ENCODE data around the gene RRP8.
A peak's percentile ranks its signal among the peaks of the same experiment; 100 is the strongest.

RRP8 gene

GRCh38 chr11:6632116-6633073 lies 29.0 kb upstream of the RRP8 start:
- no peak for DNase-seq (ENCODE audit: low read depth in 2 of 2)

- DNase-seq (ENCODE audit: low read depth in 2 of 2) = no peak
Observed at GRCh38 chr11:6631361-6631890, 28.0 kb upstream of the RRP8 start.

- no peak for DNase-seq (ENCODE audit: low read depth in 2 of 2)
Observed at GRCh38 chr11:6630632-6631291, 27.3 kb upstream of the RRP8 start.

GRCh38 chr11:6629892-6630631 lies 26.6 kb upstream of the RRP8 start:
- no peak for DNase-seq (ENCODE audit: low read depth in 2 of 2)

- DNase-seq (ENCODE audit: low read depth in 2 of 2) = no peak
Observed at GRCh38 chr11:6629573-6629891, 26.1 kb upstream of the RRP8 start.

DNA sequence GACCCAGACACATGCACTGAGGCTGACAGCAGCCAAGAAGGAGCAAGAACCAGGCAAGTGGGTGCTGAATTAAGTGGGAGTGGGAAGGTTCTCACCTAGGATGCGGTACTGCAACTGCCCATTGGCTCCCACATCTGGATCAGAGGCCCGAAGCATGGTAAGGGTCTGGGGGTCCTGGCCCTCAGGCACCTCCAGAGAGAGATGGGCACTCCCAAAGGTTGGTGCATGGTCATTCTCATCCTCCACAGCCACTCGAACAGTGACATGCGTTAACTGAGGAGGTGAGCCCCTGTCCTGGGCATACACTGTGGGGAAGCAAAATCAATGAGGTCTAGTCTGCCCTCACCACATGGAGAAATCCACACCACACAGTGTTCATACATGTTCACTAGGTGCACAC lies 25.1 kb upstream of the RRP8 start:
- DNase-seq (ENCODE audit: low read depth in 2 of 2) = no peak

- no peak for DNase-seq (ENCODE audit: low read depth in 2 of 2)
Observed at GRCh38 chr11:6627762-6628241, 24.4 kb upstream of the RRP8 start.

DNA sequence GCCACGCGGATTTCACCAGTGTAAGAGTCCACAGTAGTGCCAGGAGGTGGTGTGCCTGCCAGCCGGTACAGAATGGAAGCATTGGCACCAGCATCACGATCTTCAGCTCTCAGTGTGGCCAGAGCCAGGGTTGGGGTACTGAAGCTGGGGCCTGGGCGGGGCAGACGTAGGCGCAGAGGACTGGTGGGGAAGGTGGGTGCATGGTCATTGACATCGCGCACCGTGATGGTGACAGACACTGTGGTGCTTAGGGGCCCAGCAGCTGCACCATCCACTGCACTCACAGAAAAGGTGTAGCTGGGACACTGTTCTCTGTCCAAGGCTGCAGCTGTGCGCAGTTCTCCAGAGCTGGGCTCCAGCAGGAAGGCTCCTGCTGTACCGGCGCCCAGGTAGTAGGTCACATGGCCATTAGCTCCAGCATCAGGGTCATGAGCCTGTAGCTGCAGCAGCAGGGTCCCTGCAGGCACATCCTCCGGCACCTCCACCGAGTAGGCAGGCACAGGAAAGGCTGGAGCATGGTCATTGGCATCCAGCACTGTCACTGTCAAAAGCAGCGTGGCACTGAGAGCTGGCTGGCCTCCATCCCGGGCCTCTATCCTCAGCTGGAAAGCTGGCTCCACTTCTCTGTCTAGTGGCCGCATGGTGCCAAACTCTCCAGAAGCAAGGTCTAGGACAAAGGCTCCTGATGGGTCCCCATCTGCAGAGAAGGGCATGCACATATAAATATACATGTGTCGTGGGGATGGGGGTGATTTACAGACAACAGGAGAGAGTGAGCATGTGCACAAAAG lies 23.8 kb upstream of the RRP8 start:
- no peak for DNase-seq (ENCODE audit: low read depth in 2 of 2)

DNA sequence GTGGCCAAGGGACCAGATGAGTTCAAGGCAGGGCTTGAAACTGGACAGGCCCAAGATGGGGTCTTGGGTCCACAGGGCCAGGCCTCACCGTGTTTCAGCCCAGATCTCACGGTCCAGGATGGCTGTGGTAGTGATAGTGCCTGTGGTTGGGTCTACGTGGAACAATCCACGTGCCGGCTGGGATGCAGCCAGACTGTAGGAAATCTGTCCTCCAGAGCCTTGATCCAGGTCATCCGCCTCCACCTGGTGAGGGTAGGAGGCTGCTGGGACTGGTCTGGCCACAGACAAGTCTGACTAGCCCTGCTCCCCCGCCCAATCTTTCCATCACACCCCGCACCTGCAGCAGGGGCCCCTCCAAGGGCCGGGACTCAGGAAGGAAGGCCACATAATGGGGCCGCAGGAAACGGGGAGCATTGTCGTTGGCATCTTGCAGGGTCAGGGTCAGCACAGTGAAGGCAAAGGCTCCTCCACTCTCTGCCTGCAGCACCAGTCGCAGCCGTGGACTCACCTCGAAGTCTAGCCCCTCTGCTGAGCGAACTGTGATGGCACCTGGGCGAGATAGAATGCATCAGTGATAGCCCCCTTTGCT lies 22.5 kb upstream of the RRP8 start:
- DNase-seq (ENCODE audit: low read depth in 2 of 2) = no peak

DNA sequence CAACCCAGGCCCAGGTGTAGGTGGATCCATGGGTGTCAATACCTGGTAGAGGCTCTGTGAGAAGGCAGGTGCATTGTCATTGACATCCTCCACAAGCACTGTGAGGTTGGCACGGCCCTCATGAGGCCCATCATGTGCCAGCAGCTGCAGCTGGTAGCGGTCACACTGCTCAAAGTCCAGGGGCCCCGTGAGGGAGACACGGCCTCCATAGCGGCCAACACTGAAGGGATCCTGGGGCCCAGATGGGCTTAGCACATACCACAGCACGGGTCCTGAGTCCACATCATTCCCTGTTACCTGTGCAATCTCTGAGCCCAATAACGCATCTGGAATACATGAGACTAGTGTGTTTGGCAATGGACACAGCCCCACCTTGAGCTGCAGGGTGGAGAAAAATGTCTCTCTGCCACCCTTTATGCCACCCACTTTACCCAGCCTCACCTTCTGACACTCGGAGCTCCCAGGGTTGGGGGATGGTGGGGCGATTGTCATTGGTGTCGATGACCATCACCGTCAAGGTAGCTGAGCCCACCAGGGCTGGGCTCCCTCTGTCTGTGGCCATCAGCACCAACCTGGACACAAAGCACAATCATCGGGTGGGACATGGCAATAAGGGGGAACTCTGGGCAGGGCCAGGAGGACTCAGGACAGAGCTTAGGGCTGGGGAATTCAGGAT lies 21.9 kb upstream of the RRP8 start:
- DNase-seq (ENCODE audit: low read depth in 2 of 2) = no peak

GRCh38 chr11:6623391-6624363 lies 20.3 kb upstream of the RRP8 start:
- DNase-seq (ENCODE audit: low read depth in 2 of 2) = no peak

GRCh38 chr11:6622261-6623171 lies 19.1 kb upstream of the RRP8 start:
- DNase-seq (ENCODE audit: low read depth in 2 of 2) = no peak

DNA sequence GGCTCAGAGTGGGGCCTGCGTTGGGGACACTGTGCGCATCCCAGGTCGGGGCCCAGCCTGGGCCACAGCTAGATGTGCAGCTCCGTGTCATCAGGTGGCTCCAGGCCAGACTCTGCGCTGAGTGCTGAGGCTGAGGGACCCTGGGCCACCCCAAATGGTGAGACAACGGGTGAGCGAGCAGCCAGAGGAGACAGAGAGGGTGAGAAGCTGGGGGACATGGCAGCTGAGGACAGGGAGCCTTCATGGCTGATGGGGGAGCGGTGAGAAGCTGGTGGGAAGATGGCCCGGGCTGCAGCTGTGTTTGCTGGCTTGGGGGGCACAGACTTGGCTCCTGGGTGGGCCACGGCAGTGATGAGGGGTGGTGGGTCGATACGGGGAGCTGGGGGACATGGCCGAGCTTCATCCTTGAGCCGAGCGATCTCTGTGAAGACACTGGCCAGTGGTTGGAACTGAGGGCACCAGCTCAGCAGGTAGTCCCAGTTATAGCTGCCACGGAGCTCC lies 18.3 kb upstream of the RRP8 start:
- DNase-seq (ENCODE audit: low read depth in 2 of 2) = no peak

- DNase-seq (ENCODE audit: low read depth in 2 of 2) = no peak
Observed at GRCh38 chr11:6620636-6621035, 17.2 kb upstream of the RRP8 start.

GRCh38 chr11:6619004-6619745 lies 15.8 kb upstream of the RRP8 start, which contains the start of gene TPP1:
TPP1 (minus strand) TSS chr11:6619422; CDS start chr11:6619400, 22 bp downstream.
- peak; percentile 76 to 83 for DNase-seq (ENCODE audit: low read depth in 2 of 2)

DNA sequence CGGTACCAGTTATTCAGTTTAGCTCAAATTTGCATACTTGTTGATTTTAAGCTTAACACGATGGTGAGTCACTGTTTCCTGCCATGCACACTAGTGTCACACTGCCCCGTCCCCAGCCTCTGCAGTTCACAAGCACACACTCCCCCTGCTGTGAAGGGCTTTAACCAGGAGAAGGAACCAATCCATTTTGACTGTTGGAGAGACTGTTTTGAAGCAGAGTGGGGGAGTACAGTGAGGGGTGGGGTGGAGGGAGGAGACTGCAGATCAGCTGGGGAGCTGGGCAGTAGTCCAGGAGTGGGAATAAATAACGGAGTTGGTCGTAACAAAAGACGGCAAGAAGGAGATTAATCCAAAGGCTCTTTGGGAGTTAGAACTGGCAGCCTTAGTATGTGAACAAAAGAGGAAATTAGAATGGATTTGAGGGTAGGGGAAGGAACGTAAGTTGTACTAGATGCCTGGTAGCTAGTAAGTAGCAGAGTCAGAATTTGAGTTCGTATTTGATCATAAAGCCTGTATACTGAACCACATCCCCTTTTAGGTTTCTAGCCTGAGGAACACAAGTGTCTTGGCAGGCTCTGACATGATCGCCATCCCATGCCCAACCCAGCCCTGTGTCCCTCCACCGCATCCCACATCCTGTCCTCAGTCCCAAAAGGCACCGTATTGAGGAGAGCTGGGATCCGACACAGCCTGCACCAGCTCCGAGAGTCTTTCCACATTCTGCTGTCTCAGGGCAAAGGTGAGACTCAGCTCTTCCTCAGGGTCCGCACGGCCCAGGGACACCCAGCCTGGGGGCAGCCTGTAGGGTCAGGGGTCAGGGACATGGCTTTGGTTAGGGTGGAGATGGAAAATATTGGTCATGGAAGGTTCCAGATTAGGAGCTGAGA lies 14.9 kb upstream of the RRP8 start:
- DNase-seq (ENCODE audit: low read depth in 2 of 2) = peak; percentile 35 to 39

Data from stimulated activated CD4-positive, alpha-beta T cell treated with anti-CD3 and anti-CD28 coated beads, Interleukin-12 subunit alpha, Interleukin-12 subunit beta, amount 100 ng/mL, for 24 hours (primary cell).